Small intestine (tissue), 7 donors: ENCODE measurements around the gene CCM2. TPM values are rescaled to one million over a fixed set of nuclear protein-coding genes. Genes with fewer than 3 reads are reported as not detected.
A peak's percentile ranks its signal among the peaks of the same experiment; 100 is the strongest.

Experiments used
- DNase-seq, 2 donors: peaks; one replicate each; pipeline versions ENCODE4 v3.0.0 to v3.0.0-alpha.2; 2013
- FAIRE-seq: peaks from 2 replicates; lab custom pipeline; 2012; peaks lifted over from hg19 to GRCh38; lab: Jason Lieb, UNC
- H3K27ac ChIP-seq, 3 donors: one replicate each; pipeline ENCODE4 v1.5.1; 2013; ENCODE audit warnings: low read length in 2 of 3, mild to moderate bottlenecking in 2 of 3, control low read depth in 1 of 3, inconsistent platforms in 1 of 3, low read depth in 1 of 3, moderate library complexity in 1 of 3
- H3K27me3 ChIP-seq, 3 donors: one replicate each; pipeline ENCODE4 v1.6.1; 2013; ENCODE audit warnings: low read length in 3 of 3, inconsistent platforms in 1 of 3; ENCODE audit not compliant: control insufficient read depth in 3 of 3, insufficient read depth in 3 of 3
- H3K36me3 ChIP-seq, 3 donors: one replicate each; pipeline ENCODE4 v1.6.1; 2013; ENCODE audit warnings: low read length in 3 of 3, inconsistent platforms in 1 of 3, low read depth in 1 of 3, mild to moderate bottlenecking in 1 of 3, moderate library complexity in 1 of 3; ENCODE audit not compliant: control insufficient read depth in 3 of 3, insufficient read depth in 2 of 3
- H3K4me1 ChIP-seq, 3 donors: one replicate each; pipeline ENCODE4 v1.6.1; 2013; ENCODE audit warnings: low read length in 2 of 3, inconsistent platforms in 1 of 3, low read depth in 1 of 3, mild to moderate bottlenecking in 1 of 3, moderate library complexity in 1 of 3; ENCODE audit not compliant: control insufficient read depth in 3 of 3, insufficient read depth in 2 of 3
- H3K4me3 ChIP-seq, 3 donors: one replicate each; pipeline ENCODE4 v1.5.1; 2013; ENCODE audit warnings: low read length in 3 of 3, control low read depth in 1 of 3, inconsistent platforms in 1 of 3, low read depth in 1 of 3, mild to moderate bottlenecking in 1 of 3, moderate library complexity in 1 of 3
- H3K9me3 ChIP-seq, 2 donors: one replicate each; pipeline ENCODE4 v1.6.1; 2013; ENCODE audit warnings: low read depth in 1 of 2, low read length in 1 of 2; ENCODE audit not compliant: control insufficient read depth in 2 of 2, insufficient read depth in 1 of 2
- WGBS, 3 donors: extraction: QIAGEN DNeasy Blood & Tissue Kit; methylation state at CpG; one replicate each; pipeline ENCODE4 v1.1.7; 2013; 5-methylcytosine and 5-hydroxymethylcytosine counted together
- polyA plus RNA-seq, 4 donors: library from polyadenylated mRNA; stranded (reverse) in 3 of 4; unstranded in 1 of 4; fragments of 200-250 nt in 3 of 4; fragments of 120-200 nt in 1 of 4; gene quantifications; one replicate each; pipeline versions ENCODE4 v1.2.1 to v1.2.3, GENCODE V29; 2013
- donor health status: healthy with polysubstance abuse.
- donor health status: control.
- donor health status: control.
- donor health status: Bipolar disorder and iron deficiency.
- donor health status: healthy.

The CCM2 gene
- polyA plus RNA-seq, 4 donors: 17.8 to 32.3 (median 24.7) TPM

GRCh38 chr7:45082031-45082830 lies 82.2 kb downstream of the CCM2 start:
- DNase-seq: no peak
- 82 to 86% (median 83%) methylated on average over 15 to 18 of the region's 18 CpGs for WGBS, 3 donors
- no peaks in the 10 kb centered on the region for H3K9me3 ChIP-seq
- FAIRE-seq: no peak
- no peaks in the 10 kb centered on the region for H3K4me1 ChIP-seq
- no peaks in the 10 kb centered on the region for H3K27me3 ChIP-seq
- no peak overlapping the region for H3K4me3 ChIP-seq
- peaks cover 0 to 14% (median 0%) of the 10 kb centered on the region in 3 donors for H3K36me3 ChIP-seq
- no peak overlapping the region for H3K27ac ChIP-seq

GRCh38 chr7:45082831-45083331 lies 82.9 kb downstream of the CCM2 start:
- DNase-seq (no peak), FAIRE-seq (no peak)
- Histone ChIP-seq H3K9me3 (no peaks in the 10 kb centered on the region), H3K27ac (no peak overlapping the region), H3K4me3 (no peak overlapping the region), H3K36me3 (peaks cover 0 to 9% (median 0%) of the 10 kb centered on the region in 3 donors), H3K4me1 (no peaks in the 10 kb centered on the region), H3K27me3 (peaks cover 0 to 2% (median 0%) of the 10 kb centered on the region in 3 donors)
- 80 to 82% (median 80%) methylated on average over 8 to 10 of the region's 10 CpGs for WGBS, 3 donors

GRCh38 chr7:45084336-45084735 lies 84.3 kb downstream of the CCM2 start:
- whole genome bisulfite sequencing, 3 donors: 76 to 81% (median 81%) methylated on average over 5 of the region's 5 CpGs
- Histone ChIP-seq H3K36me3 (peaks cover 0 to 9% (median 0%) of the 10 kb centered on the region in 3 donors), H3K4me1 (peaks cover 0 to 4% (median 0%) of the 10 kb centered on the region in 3 donors), H3K9me3 (no peaks in the 10 kb centered on the region), H3K27me3 (peaks cover 0 to 6% (median 1%) of the 10 kb centered on the region in 3 donors), H3K4me3 (no peak overlapping the region), H3K27ac (no peak overlapping the region)
- DNase-seq: no peak
- FAIRE-seq: no peak

- FAIRE-seq (no peak), DNase-seq (no peak)
- peaks cover 0 to 14% (median 2%) of the 10 kb centered on the region in 3 donors for H3K27me3 ChIP-seq
- H3K9me3 ChIP-seq: no peaks in the 10 kb centered on the region
- H3K4me3 ChIP-seq: no peak overlapping the region
- peaks cover 0 to 9% (median 0%) of the 10 kb centered on the region in 3 donors for H3K36me3 ChIP-seq
- H3K27ac ChIP-seq: no peak overlapping the region
- 72 to 80% (median 80%) methylated on average over 22 to 24 of the region's 24 CpGs for WGBS, 3 donors
- peaks cover 0 to 4% (median 0%) of the 10 kb centered on the region in 3 donors for H3K4me1 ChIP-seq
Measured at GRCh38 chr7:45084901-45085618, 85.1 kb downstream of the CCM2 start.

- 78 to 87% (median 79%) methylated on average over 16 to 23 of the region's 23 CpGs for WGBS, 3 donors
- no peak for DNase-seq
- H3K36me3 ChIP-seq: peaks cover 0 to 4% (median 0%) of the 10 kb centered on the region in 3 donors
- no peaks in the 10 kb centered on the region for H3K9me3 ChIP-seq
- H3K27me3 ChIP-seq: peaks cover 0 to 15% (median 2%) of the 10 kb centered on the region in 3 donors
- no peak overlapping the region for H3K27ac ChIP-seq
- H3K4me3 ChIP-seq: no peak overlapping the region
- peaks cover 0 to 4% (median 0%) of the 10 kb centered on the region in 3 donors for H3K4me1 ChIP-seq
- no peak for FAIRE-seq
Measured at GRCh38 chr7:45085619-45086200, 85.7 kb downstream of the CCM2 start.

GRCh38 chr7:45086331-45087065 lies 86.5 kb downstream of the CCM2 start:
- WGBS, 3 donors: 81 to 87% (median 85%) methylated on average over 15 of the region's 15 CpGs
- no peak for DNase-seq
- no peaks in the 10 kb centered on the region for H3K9me3 ChIP-seq
- no peak for FAIRE-seq
- H3K36me3 ChIP-seq: peaks cover 0 to 2% (median 0%) of the 10 kb centered on the region in 3 donors
- H3K4me1 ChIP-seq: peaks cover 0 to 4% (median 0%) of the 10 kb centered on the region in 3 donors
- H3K4me3 ChIP-seq: no peak overlapping the region
- no peak overlapping the region for H3K27ac ChIP-seq
- peaks cover 0 to 15% (median 2%) of the 10 kb centered on the region in 3 donors for H3K27me3 ChIP-seq

- Histone ChIP-seq H3K27ac (no peak overlapping the region), H3K4me3 (peak overlapping the region in 1 of 3 donors; percentile 40), H3K9me3 (no peaks in the 10 kb centered on the region), H3K36me3 (no peaks in the 10 kb centered on the region), H3K27me3 (peaks cover 0 to 15% (median 2%) of the 10 kb centered on the region in 3 donors), H3K4me1 (peaks cover 0 to 4% (median 0%) of the 10 kb centered on the region in 3 donors)
- DNase-seq (no peak), FAIRE-seq (no peak)
- 74 to 90% (median 89%) methylated on average over 6 of the region's 6 CpGs for WGBS, 3 donors
Measured at GRCh38 chr7:45087301-45088145, 87.5 kb downstream of the CCM2 start.
